HepG2 (cell line): Measurements from ENCODE around the gene STIP1. TPM values are rescaled to one million over a fixed set of nuclear protein-coding genes. Genes with fewer than 3 reads are reported as not detected.

Source experiments
- AGO2 ChIP-seq: fragments of 200-400 bp; formaldehyde crosslinking; optimal IDR thresholded peaks from 2 replicates; pipeline ENCODE3; 2017; ENCODE audit warnings: mild to moderate bottlenecking, low read depth, low read length, moderate library complexity
- HMG20B ChIP-seq: conservative IDR thresholded peaks from 2 replicates; pipeline ENCODE4 v1.6.1; 2016; ENCODE audit warnings: missing genetic modification reagents, missing compliant biosample characterization
- NRL ChIP-seq: sonication (generic); formaldehyde crosslinking; IDR thresholded peaks from 2 replicates; pipeline ENCODE4 v1.5.0; 2020; ENCODE audit warnings: missing genetic modification reagents, mild to moderate bottlenecking, moderate library complexity, borderline replicate concordance
- PHF8 ChIP-seq: sonication (generic); formaldehyde crosslinking; IDR thresholded peaks from 2 replicates; pipeline ENCODE4 v1.5.0; 2020; ENCODE audit warnings: missing genetic modification reagents
- SIX1 ChIP-seq: sonication (generic); formaldehyde crosslinking; IDR thresholded peaks from 2 replicates; pipeline ENCODE4 v1.4.0; 2020; ENCODE audit warnings: missing genetic modification reagents, borderline replicate concordance
- ZNF317 ChIP-seq: sonication (generic); formaldehyde crosslinking; IDR thresholded peaks from 2 replicates; pipeline ENCODE4 v1.5.0; 2020; ENCODE audit warnings: mild to moderate bottlenecking, missing genetic modification reagents
- ZNF530 ChIP-seq: sonication (generic); formaldehyde crosslinking; IDR thresholded peaks from 2 replicates; pipeline ENCODE4 v1.5.0; 2020; ENCODE audit warnings: low read depth, mild to moderate bottlenecking, missing genetic modification reagents
- ZNF790 ChIP-seq: sonication (generic); formaldehyde crosslinking; IDR thresholded peaks from 2 replicates; pipeline ENCODE4 v1.8.0; 2022; ENCODE audit warnings: missing genetic modification reagents, mild to moderate bottlenecking, borderline replicate concordance
- polyA plus RNA-seq, 8 experiments: library from polyadenylated mRNA; depleted of rRNA in 3 of 8; stranded (reverse) in 7 of 8; unstranded in 1 of 8; fragments of >200 nt; fragmentation: Illumina TruSeq in 4 of 8; extraction: Trizol in 4 of 8; gene quantifications; 2 replicates each; pipeline versions ENCODE4 v1.2.1 to v1.2.3, GENCODE V29; 2011 to 2016; ENCODE audit warnings: low read depth in 4 of 8, missing spikeins in 1 of 8, mixed read lengths in 1 of 8; ENCODE audit not compliant: insufficient read depth in 1 of 8
- total RNA-seq, 5 experiments: library from RNA; depleted of rRNA; stranded (reverse); fragments of >200 nt; fragmentation: Illumina TruSeq; extraction: Trizol; gene quantifications; 2 replicates each; pipeline ENCODE4 v1.2.3, GENCODE V29; 2016; ENCODE audit warnings: low read depth in 1 of 5
- TF ChIP-seq, protein P1 (sequence below): sonication (generic); formaldehyde crosslinking; IDR thresholded peaks from 2 replicates; pipeline ENCODE4 v1.4.0; 2020; ENCODE audit warnings: mild to moderate bottlenecking, missing genetic modification reagents
- TF ChIP-seq, protein P2 (sequence below): sonication (generic); formaldehyde crosslinking; IDR thresholded peaks from 2 replicates; pipeline ENCODE4 v1.5.0; 2020; ENCODE audit warnings: mild to moderate bottlenecking, missing genetic modification reagents, borderline replicate concordance
- TF ChIP-seq, protein P3 (sequence below): sonication (generic); formaldehyde crosslinking; IDR thresholded peaks from 2 replicates; pipeline ENCODE4 v1.4.0; 2020; ENCODE audit warnings: missing genetic modification reagents
- TF ChIP-seq, protein P4 (sequence below): sonication (generic); formaldehyde crosslinking; IDR thresholded peaks from 2 replicates; pipeline ENCODE4 v1.4.0; 2020; ENCODE audit warnings: missing genetic modification reagents
- TF ChIP-seq, protein P5 (sequence below): sonication (generic); formaldehyde crosslinking; IDR thresholded peaks from 2 replicates; pipeline ENCODE4 v1.8.1; 2023; ENCODE audit warnings: mild to moderate bottlenecking, missing genetic modification reagents, borderline replicate concordance
- TF ChIP-seq, protein P6 (sequence below): sonication (generic); formaldehyde crosslinking; IDR thresholded peaks from 2 replicates; pipeline ENCODE4 v1.5.1; 2020; ENCODE audit warnings: mild to moderate bottlenecking, missing genetic modification reagents, moderate library complexity
- TF ChIP-seq, protein P7 (sequence below): sonication (generic); formaldehyde crosslinking; IDR thresholded peaks from 2 replicates; pipeline ENCODE4 v1.5.0; 2020; ENCODE audit warnings: missing genetic modification reagents

The STIP1 gene
- total and polyA plus RNA-seq, 2 of the 13 experiments (the other 11 are each of a cell fraction or from before 2014, with no cell fraction given), result 81.1 to 217 TPM

DNA sequence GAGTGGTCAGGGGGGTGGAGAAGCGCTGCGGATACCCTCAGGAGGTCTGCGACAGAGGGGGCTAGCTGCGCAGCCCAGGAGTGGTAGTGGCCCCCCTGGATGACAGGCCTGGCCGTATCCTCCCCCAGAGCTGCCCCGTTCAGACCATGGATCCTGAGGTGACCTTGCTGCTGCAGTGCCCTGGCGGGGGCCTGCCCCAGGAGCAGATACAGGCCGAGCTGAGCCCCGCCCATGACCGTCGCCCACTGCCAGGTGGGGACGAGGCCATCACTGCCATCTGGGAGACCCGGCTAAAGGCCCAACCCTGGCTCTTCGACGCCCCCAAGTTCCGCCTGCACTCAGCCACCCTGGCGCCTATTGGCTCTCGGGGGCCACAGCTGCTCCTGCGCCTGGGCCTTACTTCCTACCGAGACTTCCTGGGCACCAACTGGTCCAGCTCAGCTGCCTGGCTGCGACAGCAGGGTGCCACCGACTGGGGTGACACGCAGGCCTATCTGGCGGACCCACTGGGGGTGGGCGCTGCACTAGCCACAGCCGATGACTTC is 40.6 kb downstream of the STIP1 start (continued):
- peak; percentile 8; the same call in 1 of the 2 replicates for TF ChIP-seq PHF8
- peak; percentile 64 for TF ChIP-seq AGO2
- TF ChIP-seq, protein P1, sequence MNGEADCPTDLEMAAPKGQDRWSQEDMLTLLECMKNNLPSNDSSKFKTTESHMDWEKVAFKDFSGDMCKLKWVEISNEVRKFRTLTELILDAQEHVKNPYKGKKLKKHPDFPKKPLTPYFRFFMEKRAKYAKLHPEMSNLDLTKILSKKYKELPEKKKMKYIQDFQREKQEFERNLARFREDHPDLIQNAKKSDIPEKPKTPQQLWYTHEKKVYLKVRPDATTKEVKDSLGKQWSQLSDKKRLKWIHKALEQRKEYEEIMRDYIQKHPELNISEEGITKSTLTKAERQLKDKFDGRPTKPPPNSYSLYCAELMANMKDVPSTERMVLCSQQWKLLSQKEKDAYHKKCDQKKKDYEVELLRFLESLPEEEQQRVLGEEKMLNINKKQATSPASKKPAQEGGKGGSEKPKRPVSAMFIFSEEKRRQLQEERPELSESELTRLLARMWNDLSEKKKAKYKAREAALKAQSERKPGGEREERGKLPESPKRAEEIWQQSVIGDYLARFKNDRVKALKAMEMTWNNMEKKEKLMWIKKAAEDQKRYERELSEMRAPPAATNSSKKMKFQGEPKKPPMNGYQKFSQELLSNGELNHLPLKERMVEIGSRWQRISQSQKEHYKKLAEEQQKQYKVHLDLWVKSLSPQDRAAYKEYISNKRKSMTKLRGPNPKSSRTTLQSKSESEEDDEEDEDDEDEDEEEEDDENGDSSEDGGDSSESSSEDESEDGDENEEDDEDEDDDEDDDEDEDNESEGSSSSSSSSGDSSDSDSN, result peak; percentile 13; the same call in 1 of the 2 replicates
- TF ChIP-seq, protein P2, sequence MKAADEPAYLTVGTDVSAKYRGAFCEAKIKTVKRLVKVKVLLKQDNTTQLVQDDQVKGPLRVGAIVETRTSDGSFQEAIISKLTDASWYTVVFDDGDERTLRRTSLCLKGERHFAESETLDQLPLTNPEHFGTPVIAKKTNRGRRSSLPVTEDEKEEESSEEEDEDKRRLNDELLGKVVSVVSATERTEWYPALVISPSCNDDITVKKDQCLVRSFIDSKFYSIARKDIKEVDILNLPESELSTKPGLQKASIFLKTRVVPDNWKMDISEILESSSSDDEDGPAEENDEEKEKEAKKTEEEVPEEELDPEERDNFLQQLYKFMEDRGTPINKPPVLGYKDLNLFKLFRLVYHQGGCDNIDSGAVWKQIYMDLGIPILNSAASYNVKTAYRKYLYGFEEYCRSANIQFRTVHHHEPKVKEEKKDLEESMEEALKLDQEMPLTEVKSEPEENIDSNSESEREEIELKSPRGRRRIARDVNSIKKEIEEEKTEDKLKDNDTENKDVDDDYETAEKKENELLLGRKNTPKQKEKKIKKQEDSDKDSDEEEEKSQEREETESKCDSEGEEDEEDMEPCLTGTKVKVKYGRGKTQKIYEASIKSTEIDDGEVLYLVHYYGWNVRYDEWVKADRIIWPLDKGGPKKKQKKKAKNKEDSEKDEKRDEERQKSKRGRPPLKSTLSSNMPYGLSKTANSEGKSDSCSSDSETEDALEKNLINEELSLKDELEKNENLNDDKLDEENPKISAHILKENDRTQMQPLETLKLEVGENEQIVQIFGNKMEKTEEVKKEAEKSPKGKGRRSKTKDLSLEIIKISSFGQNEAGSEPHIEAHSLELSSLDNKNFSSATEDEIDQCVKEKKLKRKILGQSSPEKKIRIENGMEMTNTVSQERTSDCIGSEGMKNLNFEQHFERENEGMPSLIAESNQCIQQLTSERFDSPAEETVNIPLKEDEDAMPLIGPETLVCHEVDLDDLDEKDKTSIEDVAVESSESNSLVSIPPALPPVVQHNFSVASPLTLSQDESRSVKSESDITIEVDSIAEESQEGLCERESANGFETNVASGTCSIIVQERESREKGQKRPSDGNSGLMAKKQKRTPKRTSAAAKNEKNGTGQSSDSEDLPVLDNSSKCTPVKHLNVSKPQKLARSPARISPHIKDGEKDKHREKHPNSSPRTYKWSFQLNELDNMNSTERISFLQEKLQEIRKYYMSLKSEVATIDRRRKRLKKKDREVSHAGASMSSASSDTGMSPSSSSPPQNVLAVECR (CRISPR knock-in tag), result peak; percentile 52; the same call in 1 of the 2 replicates
- TF ChIP-seq NRL (CRISPR knock-in tag), result peak; percentile 25; the same call in 1 of the 2 replicates
- TF ChIP-seq, protein P3, sequence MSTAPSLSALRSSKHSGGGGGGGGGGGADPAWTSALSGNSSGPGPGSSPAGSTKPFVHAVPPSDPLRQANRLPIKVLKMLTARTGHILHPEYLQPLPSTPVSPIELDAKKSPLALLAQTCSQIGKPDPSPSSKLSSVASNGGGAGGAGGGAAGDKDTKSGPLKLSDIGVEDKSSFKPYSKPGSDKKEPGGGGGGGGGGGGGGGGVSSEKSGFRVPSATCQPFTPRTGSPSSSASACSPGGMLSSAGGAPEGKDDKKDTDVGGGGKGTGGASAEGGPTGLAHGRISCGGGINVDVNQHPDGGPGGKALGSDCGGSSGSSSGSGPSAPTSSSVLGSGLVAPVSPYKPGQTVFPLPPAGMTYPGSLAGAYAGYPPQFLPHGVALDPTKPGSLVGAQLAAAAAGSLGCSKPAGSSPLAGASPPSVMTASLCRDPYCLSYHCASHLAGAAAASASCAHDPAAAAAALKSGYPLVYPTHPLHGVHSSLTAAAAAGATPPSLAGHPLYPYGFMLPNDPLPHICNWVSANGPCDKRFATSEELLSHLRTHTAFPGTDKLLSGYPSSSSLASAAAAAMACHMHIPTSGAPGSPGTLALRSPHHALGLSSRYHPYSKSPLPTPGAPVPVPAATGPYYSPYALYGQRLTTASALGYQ, result 0 out of 2 replicates have a peak, but pooled peaks have one; percentile 29
- peak; percentile 28; the same call in 1 of the 2 replicates for TF ChIP-seq ZNF790 (CRISPR knock-in tag)
- no peak for TF ChIP-seq ZNF530 (CRISPR knock-in tag)
- 0 out of 2 replicates have a peak, but pooled peaks have one; percentile 22 for TF ChIP-seq HMG20B (CRISPR knock-in tag)
- TF ChIP-seq, protein P4, sequence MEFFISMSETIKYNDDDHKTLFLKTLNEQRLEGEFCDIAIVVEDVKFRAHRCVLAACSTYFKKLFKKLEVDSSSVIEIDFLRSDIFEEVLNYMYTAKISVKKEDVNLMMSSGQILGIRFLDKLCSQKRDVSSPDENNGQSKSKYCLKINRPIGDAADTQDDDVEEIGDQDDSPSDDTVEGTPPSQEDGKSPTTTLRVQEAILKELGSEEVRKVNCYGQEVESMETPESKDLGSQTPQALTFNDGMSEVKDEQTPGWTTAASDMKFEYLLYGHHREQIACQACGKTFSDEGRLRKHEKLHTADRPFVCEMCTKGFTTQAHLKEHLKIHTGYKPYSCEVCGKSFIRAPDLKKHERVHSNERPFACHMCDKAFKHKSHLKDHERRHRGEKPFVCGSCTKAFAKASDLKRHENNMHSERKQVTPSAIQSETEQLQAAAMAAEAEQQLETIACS (CRISPR knock-in tag), result 0 out of 2 replicates have a peak, but pooled peaks have one; percentile 44
- TF ChIP-seq, protein P5, sequence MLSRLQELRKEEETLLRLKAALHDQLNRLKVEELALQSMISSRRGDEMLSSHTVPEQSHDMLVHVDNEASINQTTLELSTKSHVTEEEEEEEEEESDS, result no peak
- TF ChIP-seq, protein P6, sequence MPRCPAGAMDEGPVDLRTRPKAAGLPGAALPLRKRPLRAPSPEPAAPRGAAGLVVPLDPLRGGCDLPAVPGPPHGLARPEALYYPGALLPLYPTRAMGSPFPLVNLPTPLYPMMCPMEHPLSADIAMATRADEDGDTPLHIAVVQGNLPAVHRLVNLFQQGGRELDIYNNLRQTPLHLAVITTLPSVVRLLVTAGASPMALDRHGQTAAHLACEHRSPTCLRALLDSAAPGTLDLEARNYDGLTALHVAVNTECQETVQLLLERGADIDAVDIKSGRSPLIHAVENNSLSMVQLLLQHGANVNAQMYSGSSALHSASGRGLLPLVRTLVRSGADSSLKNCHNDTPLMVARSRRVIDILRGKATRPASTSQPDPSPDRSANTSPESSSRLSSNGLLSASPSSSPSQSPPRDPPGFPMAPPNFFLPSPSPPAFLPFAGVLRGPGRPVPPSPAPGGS (CRISPR knock-in tag), result peak; percentile 67; the same call in 1 of the 2 replicates
- 0 out of 2 replicates have a peak, but pooled peaks have one; percentile 7 for TF ChIP-seq ZNF317
- TF ChIP-seq, protein P7, sequence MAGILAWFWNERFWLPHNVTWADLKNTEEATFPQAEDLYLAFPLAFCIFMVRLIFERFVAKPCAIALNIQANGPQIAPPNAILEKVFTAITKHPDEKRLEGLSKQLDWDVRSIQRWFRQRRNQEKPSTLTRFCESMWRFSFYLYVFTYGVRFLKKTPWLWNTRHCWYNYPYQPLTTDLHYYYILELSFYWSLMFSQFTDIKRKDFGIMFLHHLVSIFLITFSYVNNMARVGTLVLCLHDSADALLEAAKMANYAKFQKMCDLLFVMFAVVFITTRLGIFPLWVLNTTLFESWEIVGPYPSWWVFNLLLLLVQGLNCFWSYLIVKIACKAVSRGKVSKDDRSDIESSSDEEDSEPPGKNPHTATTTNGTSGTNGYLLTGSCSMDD (CRISPR knock-in tag), result peak; percentile 33; the same call in 1 of the 2 replicates
- TF ChIP-seq SIX1 (CRISPR knock-in tag), result no peak
